Bronchial epithelial cell (primary cell): Measurements from ENCODE around the gene CD81. TPM values are rescaled to one million over a fixed set of nuclear protein-coding genes. Genes with fewer than 3 reads are reported as not detected.

Experiments
- DNase-seq: peaks from one replicate; pipeline ENCODE4 v3.0.0-alpha.2; 2010; ENCODE audit warnings: low read depth
- FAIRE-seq: peaks from 2 replicates; lab custom pipeline; 2011; peaks lifted over from hg19 to GRCh38; lab: Jason Lieb, UNC
- H3K27me3 ChIP-seq: 2 replicates; pipeline ENCODE4 v1.5.1; 2011; ENCODE audit warnings: low read length; ENCODE audit not compliant: control insufficient read depth, insufficient read depth
- H3K36me3 ChIP-seq: 2 replicates; pipeline ENCODE4 v1.5.1; 2011; ENCODE audit warnings: low read length; ENCODE audit not compliant: control insufficient read depth, insufficient read depth
- H3K4me3 ChIP-seq: 2 replicates; pipeline ENCODE4 v1.5.1; 2011; ENCODE audit warnings: mild to moderate bottlenecking, low read depth, low read length, control low read depth
- total RNA-seq: library from RNA; depleted of rRNA; stranded (reverse); fragments of >200 nt; gene quantifications from 2 replicates; pipeline ENCODE4 v1.2.1, GENCODE V29; 2014
- TF ChIP-seq, protein P1 (sequence below): IDR thresholded peaks from 2 replicates; pipeline ENCODE4 v1.5.1; 2011; ENCODE audit warnings: mild to moderate bottlenecking, moderate library complexity, low read length, control low read depth, inconsistent platforms; ENCODE audit not compliant: insufficient read depth, severe bottlenecking

Gene CD81
- total RNA-seq, 1 donor from 2014 or later: 133 TPM

- H3K27me3 ChIP-seq: no peaks in the 10 kb centered on the region
- peaks cover 41% of the 10 kb centered on the region for H3K36me3 ChIP-seq
- no peak overlapping the region for H3K4me3 ChIP-seq
- no peak for FAIRE-seq
- TF ChIP-seq, protein P1, sequence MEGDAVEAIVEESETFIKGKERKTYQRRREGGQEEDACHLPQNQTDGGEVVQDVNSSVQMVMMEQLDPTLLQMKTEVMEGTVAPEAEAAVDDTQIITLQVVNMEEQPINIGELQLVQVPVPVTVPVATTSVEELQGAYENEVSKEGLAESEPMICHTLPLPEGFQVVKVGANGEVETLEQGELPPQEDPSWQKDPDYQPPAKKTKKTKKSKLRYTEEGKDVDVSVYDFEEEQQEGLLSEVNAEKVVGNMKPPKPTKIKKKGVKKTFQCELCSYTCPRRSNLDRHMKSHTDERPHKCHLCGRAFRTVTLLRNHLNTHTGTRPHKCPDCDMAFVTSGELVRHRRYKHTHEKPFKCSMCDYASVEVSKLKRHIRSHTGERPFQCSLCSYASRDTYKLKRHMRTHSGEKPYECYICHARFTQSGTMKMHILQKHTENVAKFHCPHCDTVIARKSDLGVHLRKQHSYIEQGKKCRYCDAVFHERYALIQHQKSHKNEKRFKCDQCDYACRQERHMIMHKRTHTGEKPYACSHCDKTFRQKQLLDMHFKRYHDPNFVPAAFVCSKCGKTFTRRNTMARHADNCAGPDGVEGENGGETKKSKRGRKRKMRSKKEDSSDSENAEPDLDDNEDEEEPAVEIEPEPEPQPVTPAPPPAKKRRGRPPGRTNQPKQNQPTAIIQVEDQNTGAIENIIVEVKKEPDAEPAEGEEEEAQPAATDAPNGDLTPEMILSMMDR: no peak
- DNase-seq: no peak
These were observed 13.1 kb downstream of the CD81 start for GRCh38 chr11:2390091-2390724.

- FAIRE-seq: no peak
- Histone ChIP-seq H3K4me3 (no peak overlapping the region), H3K27me3 (no peaks in the 10 kb centered on the region), H3K36me3 (peaks cover 45% of the 10 kb centered on the region)
- no peak for DNase-seq
- TF ChIP-seq, protein P1: no peak
These were observed 13.6 kb downstream of the CD81 start for GRCh38 chr11:2390725-2391151.

DNA sequence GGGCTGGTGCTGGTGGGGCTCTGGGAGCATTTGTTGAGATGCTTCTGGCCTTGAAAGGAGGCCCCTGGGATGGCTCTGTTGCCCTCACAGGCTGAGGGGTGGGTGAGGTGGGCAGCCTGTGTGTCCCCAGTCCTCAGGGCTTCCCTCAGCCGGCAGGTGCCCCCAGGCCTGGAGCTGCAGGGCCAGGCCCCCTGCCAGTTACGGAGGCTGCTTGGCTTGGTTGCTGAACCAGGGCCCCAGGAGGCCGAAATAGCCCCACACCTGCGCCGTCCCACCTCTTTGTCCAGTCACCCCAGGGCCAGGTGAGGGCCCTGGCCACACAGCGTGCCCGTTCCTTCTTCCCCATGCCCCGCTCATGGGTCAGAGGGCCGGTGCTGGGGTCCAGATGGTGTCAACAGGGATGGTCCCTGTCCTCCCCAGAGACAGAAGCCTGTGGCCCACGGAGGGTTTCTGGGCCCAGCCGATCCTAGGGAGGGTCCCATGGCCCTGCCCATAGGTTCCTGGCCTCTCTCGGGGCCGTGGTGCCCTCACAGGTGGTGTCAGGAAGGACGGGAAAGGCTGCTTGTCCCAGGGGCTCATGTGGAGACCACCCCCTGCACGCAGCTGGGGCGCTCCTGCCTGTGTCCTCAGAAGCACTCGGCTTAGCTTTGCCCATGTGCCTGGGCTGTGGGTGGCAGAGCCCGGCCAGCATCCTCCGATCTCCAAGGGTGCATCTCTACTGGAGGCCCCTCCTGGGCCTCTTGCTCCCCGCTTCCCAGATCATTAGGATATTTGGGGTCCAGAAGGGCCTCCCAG is 14.3 kb downstream of the CD81 start:
- no peak overlapping the region for H3K4me3 ChIP-seq
- TF ChIP-seq, protein P1: no peak
- no peaks in the 10 kb centered on the region for H3K27me3 ChIP-seq
- no peak for FAIRE-seq
- peaks cover 42% of the 10 kb centered on the region for H3K36me3 ChIP-seq
- DNase-seq: no peak

GRCh38 chr11:2392241-2392959 is 15.3 kb downstream of the CD81 start:
- Histone ChIP-seq H3K36me3 (peaks cover 42% of the 10 kb centered on the region), H3K4me3 (no peak overlapping the region), H3K27me3 (no peaks in the 10 kb centered on the region)
- DNase-seq (no peak), FAIRE-seq (no peak)
- TF ChIP-seq, protein P1: no peak

- Histone ChIP-seq H3K36me3 (peaks cover 42% of the 10 kb centered on the region), H3K4me3 (no peak overlapping the region), H3K27me3 (no peaks in the 10 kb centered on the region)
- FAIRE-seq: no peak
- DNase-seq: no peak
- TF ChIP-seq, protein P1: no peak
These were observed 16.2 kb downstream of the CD81 start for GRCh38 chr11:2393111-2393868.
